HEK293 (cell line): ENCODE results near the gene KLF16.

Experiments used
- ATF2 ChIP-seq: fragments of 450-650 bp; formaldehyde crosslinking; IDR thresholded peaks from 2 replicates; pipeline ENCODE4 v1.5.1; 2016; ENCODE audit warnings: missing biosample characterization, missing genetic modification characterization, low read depth
- HOXA7 ChIP-seq: sonication (generic); formaldehyde crosslinking; IDR thresholded peaks from 2 replicates; pipeline ENCODE4 v1.8.1; 2022; ENCODE audit warnings: missing genetic modification reagents, borderline replicate concordance
- INSM2 ChIP-seq: fragments of 450-650 bp; formaldehyde crosslinking; IDR thresholded peaks from 2 replicates; pipeline ENCODE4 v1.5.1; 2016; ENCODE audit warnings: missing biosample characterization, missing genetic modification characterization
- ZBTB20 ChIP-seq: fragments of 450-650 bp; formaldehyde crosslinking; IDR thresholded peaks from 2 replicates; pipeline ENCODE4 v1.5.1; 2016; ENCODE audit warnings: missing biosample characterization, missing genetic modification characterization
- ZFP69B ChIP-seq: fragments of 450-650 bp; formaldehyde crosslinking; IDR thresholded peaks from 2 replicates; pipeline ENCODE4 v1.5.1; 2016; ENCODE audit warnings: missing biosample characterization, missing genetic modification characterization
- ZNF202 ChIP-seq: fragments of 450-650 bp; formaldehyde crosslinking; IDR thresholded peaks from 2 replicates; pipeline ENCODE4 v1.5.1; 2016; ENCODE audit warnings: missing biosample characterization, missing genetic modification characterization, borderline replicate concordance
- ZNF248 ChIP-seq: fragments of 450-650 bp; formaldehyde crosslinking; IDR thresholded peaks from 2 replicates; pipeline ENCODE4 v1.5.1; 2017; ENCODE audit warnings: missing biosample characterization, missing genetic modification characterization
- ZNF324 ChIP-seq: fragments of 450-650 bp; formaldehyde crosslinking; IDR thresholded peaks from 2 replicates; pipeline ENCODE4 v1.5.1; 2016; ENCODE audit warnings: missing biosample characterization, missing genetic modification characterization
- ZNF335 ChIP-seq: fragments of 450-650 bp; formaldehyde crosslinking; conservative IDR thresholded peaks from 2 replicates; pipeline ENCODE4 v1.5.1; 2016; ENCODE audit warnings: missing biosample characterization, missing genetic modification characterization
- ZNF404 ChIP-seq: fragments of 450-650 bp; formaldehyde crosslinking; IDR thresholded peaks from 2 replicates; pipeline ENCODE4 v1.5.1; 2017; ENCODE audit warnings: missing biosample characterization, missing genetic modification characterization
- ZNF548 ChIP-seq: fragments of 450-650 bp; formaldehyde crosslinking; IDR thresholded peaks from 2 replicates; pipeline ENCODE4 v1.5.1; 2016; ENCODE audit warnings: missing biosample characterization, missing genetic modification characterization
- ZNF561 ChIP-seq: fragments of 450-650 bp; IDR thresholded peaks from 2 replicates; pipeline ENCODE4 v1.5.1; 2018; ENCODE audit warnings: missing biosample characterization, missing genetic modification characterization, borderline replicate concordance
- ZNF571 ChIP-seq: fragments of 450-650 bp; formaldehyde crosslinking; IDR thresholded peaks from 2 replicates; pipeline ENCODE4 v1.5.0; 2017; ENCODE audit warnings: missing biosample characterization, missing genetic modification characterization
- ZNF707 ChIP-seq: fragments of 450-650 bp; formaldehyde crosslinking; IDR thresholded peaks from 2 replicates; pipeline ENCODE4 v1.5.1; 2016; ENCODE audit warnings: missing biosample characterization, missing genetic modification characterization
- ZNF777 ChIP-seq: fragments of 450-650 bp; formaldehyde crosslinking; IDR thresholded peaks from 2 replicates; pipeline ENCODE4 v1.5.1; 2017; ENCODE audit warnings: missing biosample characterization, missing genetic modification characterization, borderline replicate concordance
- ZNF830 ChIP-seq: fragments of 450-650 bp; IDR thresholded peaks from 2 replicates; pipeline ENCODE4 v1.5.0; 2018; ENCODE audit warnings: missing biosample characterization, missing genetic modification characterization, low read depth, mild to moderate bottlenecking, moderate library complexity
- TF ChIP-seq, protein P1 (sequence below): fragments of 450-650 bp; formaldehyde crosslinking; IDR thresholded peaks from 2 replicates; pipeline ENCODE4 v1.5.1; 2016; ENCODE audit warnings: missing biosample characterization, missing genetic modification characterization
- TF ChIP-seq, protein P2 (sequence below): fragments of 450-650 bp; formaldehyde crosslinking; IDR thresholded peaks from 2 replicates; pipeline ENCODE4 v1.5.1; 2016; ENCODE audit warnings: missing biosample characterization, missing genetic modification characterization
- TF ChIP-seq, protein P3 (sequence below): fragments of 450-650 bp; formaldehyde crosslinking; IDR thresholded peaks from 2 replicates; pipeline ENCODE4 v1.5.1; 2016; ENCODE audit warnings: missing biosample characterization, missing genetic modification characterization
- TF ChIP-seq, protein P4 (sequence below): fragments of 450-650 bp; formaldehyde crosslinking; conservative IDR thresholded peaks from 2 replicates; pipeline ENCODE4 v1.5.1; 2016; ENCODE audit warnings: low read depth, missing biosample characterization, missing genetic modification characterization
- TF ChIP-seq, protein P5 (sequence below): fragments of 450-650 bp; formaldehyde crosslinking; IDR thresholded peaks from 2 replicates; pipeline ENCODE4 v1.5.1; 2016; ENCODE audit warnings: missing biosample characterization, missing genetic modification characterization
- TF ChIP-seq, protein P6 (sequence below): fragments of 450-650 bp; formaldehyde crosslinking; IDR thresholded peaks from 2 replicates; pipeline ENCODE4 v1.5.1; 2017; ENCODE audit warnings: missing biosample characterization, missing genetic modification characterization

KLF16 gene

DNA sequence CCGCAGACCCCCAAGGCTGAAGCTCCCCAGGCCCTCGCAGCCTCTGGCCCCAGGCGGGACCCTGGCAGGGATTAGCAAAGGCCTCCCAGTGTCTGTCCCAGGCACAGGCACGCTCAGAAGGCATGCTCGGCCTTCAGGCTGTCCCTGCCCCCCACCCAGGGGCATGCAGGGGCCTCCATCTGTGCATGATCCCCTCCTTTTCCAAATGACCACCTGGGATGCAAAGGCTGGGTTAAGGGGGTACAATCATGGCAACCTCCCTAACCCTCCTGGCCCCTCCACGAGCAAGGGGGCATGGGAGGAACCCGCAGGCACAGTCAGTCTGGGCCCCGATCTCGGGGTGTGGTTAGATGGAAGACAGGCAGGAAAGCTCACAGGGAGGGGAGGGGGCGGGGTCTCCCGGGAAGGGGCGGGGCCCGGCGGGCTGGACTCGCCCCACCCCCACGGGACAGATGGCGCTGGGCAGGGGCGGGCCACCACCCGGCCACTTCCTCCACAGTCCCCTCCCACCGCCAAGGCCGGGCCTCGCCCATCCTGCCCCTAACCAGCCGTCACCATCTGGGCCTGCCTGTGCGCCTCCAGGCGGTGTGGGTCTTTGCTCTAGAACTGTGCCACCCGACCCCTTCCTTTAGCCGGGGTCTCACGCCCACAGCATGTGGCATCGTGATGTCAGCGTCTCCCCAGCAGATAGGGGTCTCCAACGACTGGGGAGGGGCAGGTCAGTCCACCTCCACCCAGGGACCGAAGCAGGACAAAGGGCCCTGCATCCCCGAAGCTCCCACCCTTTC is 8.1 kb downstream of the KLF16 start (continued):
- TF ChIP-seq, protein P1, sequence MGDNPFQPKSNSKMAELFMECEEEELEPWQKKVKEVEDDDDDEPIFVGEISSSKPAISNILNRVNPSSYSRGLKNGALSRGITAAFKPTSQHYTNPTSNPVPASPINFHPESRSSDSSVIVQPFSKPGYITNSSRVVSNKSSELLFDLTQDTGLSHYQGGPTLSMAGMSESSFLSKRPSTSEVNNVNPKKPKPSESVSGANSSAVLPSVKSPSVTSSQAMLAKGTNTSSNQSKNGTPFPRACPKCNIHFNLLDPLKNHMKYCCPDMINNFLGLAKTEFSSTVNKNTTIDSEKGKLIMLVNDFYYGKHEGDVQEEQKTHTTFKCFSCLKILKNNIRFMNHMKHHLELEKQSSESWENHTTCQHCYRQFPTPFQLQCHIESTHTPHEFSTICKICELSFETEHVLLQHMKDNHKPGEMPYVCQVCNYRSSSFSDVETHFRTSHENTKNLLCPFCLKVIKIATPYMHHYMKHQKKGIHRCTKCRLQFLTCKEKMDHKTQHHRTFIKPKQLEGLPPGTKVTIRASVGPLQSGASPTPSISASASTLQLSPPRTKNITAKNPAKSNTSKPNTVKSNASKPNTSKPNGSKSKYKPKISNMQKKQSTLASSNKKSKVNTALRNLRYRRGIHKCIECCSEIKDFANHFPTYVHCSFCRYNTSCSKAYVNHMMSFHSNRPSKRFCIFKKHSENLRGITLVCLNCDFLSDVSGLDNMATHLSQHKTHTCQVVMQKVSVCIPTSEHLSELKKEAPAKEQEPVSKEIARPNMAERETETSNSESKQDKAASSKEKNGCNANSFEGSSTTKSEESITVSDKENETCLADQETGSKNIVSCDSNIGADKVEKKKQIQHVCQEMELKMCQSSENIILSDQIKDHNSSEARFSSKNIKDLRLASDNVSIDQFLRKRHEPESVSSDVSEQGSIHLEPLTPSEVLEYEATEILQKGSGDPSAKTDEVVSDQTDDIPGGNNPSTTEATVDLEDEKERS (tag by site-specific recombination): no peak
- TF ChIP-seq, protein P2, sequence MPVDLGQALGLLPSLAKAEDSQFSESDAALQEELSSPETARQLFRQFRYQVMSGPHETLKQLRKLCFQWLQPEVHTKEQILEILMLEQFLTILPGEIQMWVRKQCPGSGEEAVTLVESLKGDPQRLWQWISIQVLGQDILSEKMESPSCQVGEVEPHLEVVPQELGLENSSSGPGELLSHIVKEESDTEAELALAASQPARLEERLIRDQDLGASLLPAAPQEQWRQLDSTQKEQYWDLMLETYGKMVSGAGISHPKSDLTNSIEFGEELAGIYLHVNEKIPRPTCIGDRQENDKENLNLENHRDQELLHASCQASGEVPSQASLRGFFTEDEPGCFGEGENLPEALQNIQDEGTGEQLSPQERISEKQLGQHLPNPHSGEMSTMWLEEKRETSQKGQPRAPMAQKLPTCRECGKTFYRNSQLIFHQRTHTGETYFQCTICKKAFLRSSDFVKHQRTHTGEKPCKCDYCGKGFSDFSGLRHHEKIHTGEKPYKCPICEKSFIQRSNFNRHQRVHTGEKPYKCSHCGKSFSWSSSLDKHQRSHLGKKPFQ (tag by site-specific recombination): no peak
- no peak for TF ChIP-seq ZNF248 (tag by site-specific recombination)
- TF ChIP-seq ZNF571 (tag by site-specific recombination): no peak
- TF ChIP-seq, protein P3, sequence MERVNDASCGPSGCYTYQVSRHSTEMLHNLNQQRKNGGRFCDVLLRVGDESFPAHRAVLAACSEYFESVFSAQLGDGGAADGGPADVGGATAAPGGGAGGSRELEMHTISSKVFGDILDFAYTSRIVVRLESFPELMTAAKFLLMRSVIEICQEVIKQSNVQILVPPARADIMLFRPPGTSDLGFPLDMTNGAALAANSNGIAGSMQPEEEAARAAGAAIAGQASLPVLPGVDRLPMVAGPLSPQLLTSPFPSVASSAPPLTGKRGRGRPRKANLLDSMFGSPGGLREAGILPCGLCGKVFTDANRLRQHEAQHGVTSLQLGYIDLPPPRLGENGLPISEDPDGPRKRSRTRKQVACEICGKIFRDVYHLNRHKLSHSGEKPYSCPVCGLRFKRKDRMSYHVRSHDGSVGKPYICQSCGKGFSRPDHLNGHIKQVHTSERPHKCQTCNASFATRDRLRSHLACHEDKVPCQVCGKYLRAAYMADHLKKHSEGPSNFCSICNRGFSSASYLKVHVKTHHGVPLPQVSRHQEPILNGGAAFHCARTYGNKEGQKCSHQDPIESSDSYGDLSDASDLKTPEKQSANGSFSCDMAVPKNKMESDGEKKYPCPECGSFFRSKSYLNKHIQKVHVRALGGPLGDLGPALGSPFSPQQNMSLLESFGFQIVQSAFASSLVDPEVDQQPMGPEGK (tag by site-specific recombination): peak; percentile 88
- TF ChIP-seq ZNF830 (tag by site-specific recombination): no peak
- TF ChIP-seq, protein P4, sequence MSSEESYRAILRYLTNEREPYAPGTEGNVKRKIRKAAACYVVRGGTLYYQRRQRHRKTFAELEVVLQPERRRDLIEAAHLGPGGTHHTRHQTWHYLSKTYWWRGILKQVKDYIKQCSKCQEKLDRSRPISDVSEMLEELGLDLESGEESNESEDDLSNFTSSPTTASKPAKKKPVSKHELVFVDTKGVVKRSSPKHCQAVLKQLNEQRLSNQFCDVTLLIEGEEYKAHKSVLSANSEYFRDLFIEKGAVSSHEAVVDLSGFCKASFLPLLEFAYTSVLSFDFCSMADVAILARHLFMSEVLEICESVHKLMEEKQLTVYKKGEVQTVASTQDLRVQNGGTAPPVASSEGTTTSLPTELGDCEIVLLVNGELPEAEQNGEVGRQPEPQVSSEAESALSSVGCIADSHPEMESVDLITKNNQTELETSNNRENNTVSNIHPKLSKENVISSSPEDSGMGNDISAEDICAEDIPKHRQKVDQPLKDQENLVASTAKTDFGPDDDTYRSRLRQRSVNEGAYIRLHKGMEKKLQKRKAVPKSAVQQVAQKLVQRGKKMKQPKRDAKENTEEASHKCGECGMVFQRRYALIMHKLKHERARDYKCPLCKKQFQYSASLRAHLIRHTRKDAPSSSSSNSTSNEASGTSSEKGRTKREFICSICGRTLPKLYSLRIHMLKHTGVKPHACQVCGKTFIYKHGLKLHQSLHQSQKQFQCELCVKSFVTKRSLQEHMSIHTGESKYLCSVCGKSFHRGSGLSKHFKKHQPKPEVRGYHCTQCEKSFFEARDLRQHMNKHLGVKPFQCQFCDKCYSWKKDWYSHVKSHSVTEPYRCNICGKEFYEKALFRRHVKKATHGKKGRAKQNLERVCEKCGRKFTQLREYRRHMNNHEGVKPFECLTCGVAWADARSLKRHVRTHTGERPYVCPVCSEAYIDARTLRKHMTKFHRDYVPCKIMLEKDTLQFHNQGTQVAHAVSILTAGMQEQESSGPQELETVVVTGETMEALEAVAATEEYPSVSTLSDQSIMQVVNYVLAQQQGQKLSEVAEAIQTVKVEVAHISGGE (tag by site-specific recombination): no peak
- TF ChIP-seq, protein P5, sequence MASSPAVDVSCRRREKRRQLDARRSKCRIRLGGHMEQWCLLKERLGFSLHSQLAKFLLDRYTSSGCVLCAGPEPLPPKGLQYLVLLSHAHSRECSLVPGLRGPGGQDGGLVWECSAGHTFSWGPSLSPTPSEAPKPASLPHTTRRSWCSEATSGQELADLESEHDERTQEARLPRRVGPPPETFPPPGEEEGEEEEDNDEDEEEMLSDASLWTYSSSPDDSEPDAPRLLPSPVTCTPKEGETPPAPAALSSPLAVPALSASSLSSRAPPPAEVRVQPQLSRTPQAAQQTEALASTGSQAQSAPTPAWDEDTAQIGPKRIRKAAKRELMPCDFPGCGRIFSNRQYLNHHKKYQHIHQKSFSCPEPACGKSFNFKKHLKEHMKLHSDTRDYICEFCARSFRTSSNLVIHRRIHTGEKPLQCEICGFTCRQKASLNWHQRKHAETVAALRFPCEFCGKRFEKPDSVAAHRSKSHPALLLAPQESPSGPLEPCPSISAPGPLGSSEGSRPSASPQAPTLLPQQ: peak; percentile 34; the same call in 1 of the 2 replicates
- TF ChIP-seq ZNF202: no peak
- no peak for TF ChIP-seq ZNF777 (tag by site-specific recombination)
- no peak for TF ChIP-seq ATF2 (tag by site-specific recombination)
- no peak for TF ChIP-seq ZNF404 (tag by site-specific recombination)
- TF ChIP-seq ZNF561: no peak
- no peak for TF ChIP-seq ZNF548 (tag by site-specific recombination)
- TF ChIP-seq INSM2: no peak
- no peak for TF ChIP-seq ZFP69B
- peak; percentile 28; the same call in 1 of the 2 replicates for TF ChIP-seq ZBTB20 (tag by site-specific recombination)
- TF ChIP-seq ZNF324 (tag by site-specific recombination): no peak
- TF ChIP-seq, protein P6, sequence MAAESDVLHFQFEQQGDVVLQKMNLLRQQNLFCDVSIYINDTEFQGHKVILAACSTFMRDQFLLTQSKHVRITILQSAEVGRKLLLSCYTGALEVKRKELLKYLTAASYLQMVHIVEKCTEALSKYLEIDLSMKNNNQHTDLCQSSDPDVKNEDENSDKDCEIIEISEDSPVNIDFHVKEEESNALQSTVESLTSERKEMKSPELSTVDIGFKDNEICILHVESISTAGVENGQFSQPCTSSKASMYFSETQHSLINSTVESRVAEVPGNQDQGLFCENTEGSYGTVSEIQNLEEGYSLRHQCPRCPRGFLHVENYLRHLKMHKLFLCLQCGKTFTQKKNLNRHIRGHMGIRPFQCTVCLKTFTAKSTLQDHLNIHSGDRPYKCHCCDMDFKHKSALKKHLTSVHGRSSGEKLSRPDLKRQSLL (tag by site-specific recombination): no peak
- TF ChIP-seq HOXA7: no peak
- peak; percentile 27; the same call in 1 of the 2 replicates for TF ChIP-seq ZNF335
- TF ChIP-seq ZNF707 (tag by site-specific recombination): no peak
